HG02610 (cell line): Measurements from ENCODE around the gene ATXN3L.

Experiments
- ATAC-seq: cut with Tn5 transposase; IDR thresholded peaks from one replicate; pipeline ENCODE4 v1.9.1; 2021; ENCODE audit warnings: mild to moderate bottlenecking, moderate library complexity; ENCODE audit not compliant: unreplicated experiment

ATXN3L gene

GRCh38 chrX:13270360-13270759, 49.5 kb downstream of the ATXN3L start:
- no peak for ATAC-seq

DNA sequence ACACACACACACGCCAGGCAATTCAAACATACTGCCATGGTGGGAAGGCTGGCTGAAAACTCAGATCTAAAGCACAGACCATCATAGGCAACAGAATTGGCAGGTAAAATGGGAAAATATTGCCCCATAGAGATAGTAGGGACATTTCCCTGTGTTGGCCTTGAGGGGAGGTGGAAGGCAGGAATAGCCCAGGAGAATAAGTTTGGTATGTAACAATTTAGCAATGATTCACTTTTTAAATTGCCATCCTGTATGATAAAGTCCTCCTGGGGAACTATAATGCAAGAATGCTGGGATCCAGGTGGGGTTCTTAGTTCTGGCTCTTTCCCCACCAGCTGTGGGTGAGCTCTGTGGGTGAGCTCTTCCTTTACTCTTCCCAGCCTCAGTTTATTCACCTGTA, 51.0 kb downstream of the ATXN3L start:
- ATAC-seq = no peak
